Esophagus squamous epithelium (tissue), 5 donors: ENCODE measurements around the gene AVL9. TPM values are rescaled to one million over a fixed set of nuclear protein-coding genes. Genes with fewer than 3 reads are reported as not detected.
A peak's percentile ranks its signal among the peaks of the same experiment; 100 is the strongest.
"Not testable (repeated sequence)": the region's sequence is repeated elsewhere in the genome, so short reads cannot be mapped to it uniquely, and the experiment has no call there.

Experiments used
- DNase-seq: peaks from one replicate; lab custom pipeline; 2025; lab: John Stamatoyannopoulos, UW
- H3K27ac ChIP-seq, 4 donors: fragments of 200-600 bp; sonication (generic); one replicate each; pipeline ENCODE4 v1.5.1; 2016 to 2019; ENCODE audit warnings: mild to moderate bottlenecking in 1 of 4
- H3K27me3 ChIP-seq, 4 donors: fragments of 200-600 bp; sonication (generic); 1 replicate in 3 of 4; 2 replicates in 1 of 4; pipeline versions ENCODE4 v1.5.1 to v1.6.0; 2017 to 2021; ENCODE audit warnings: antibody characterized with exemption in 1 of 4
- H3K36me3 ChIP-seq, 3 donors: fragments of 200-600 bp; sonication (generic); one replicate each; pipeline ENCODE4 v1.5.1; 2016 to 2019
- H3K4me1 ChIP-seq, 3 donors: fragments of 200-600 bp; sonication (generic); one replicate each; pipeline ENCODE4 v1.5.1; 2017 to 2019
- H3K4me3 ChIP-seq, 4 donors: fragments of 200-600 bp; sonication (generic); 1 replicate in 3 of 4; 2 replicates in 1 of 4; pipeline ENCODE4 v1.5.1; 2016 to 2019; ENCODE audit warnings: mild to moderate bottlenecking in 2 of 4, moderate library complexity in 1 of 4
- H3K9me3 ChIP-seq, 3 donors: fragments of 200-600 bp; sonication (generic); one replicate each; pipeline ENCODE4 v1.5.1; 2016 to 2019
- POLR2A ChIP-seq, 4 donors: fragments of 450-650 bp; IDR thresholded peaks; one replicate each; pipeline ENCODE4 v1.6.1; 2017; ENCODE audit warnings: antibody characterized with exemption in 4 of 4, mild to moderate bottlenecking in 4 of 4, moderate library complexity in 3 of 4
- WGBS, 2 donors: methylation state at CpG; one replicate each; pipeline ENCODE4 v1.1.5; 2018; 5-methylcytosine and 5-hydroxymethylcytosine counted together
- intact Hi-C: fragments of 100-400 bp; cut with DNase I; formaldehyde crosslinking; loops from one replicate; pipeline ENCODE4 v1.15.0; 2022
- total RNA-seq, 4 donors: library from RNA; depleted of rRNA; stranded (reverse); fragments of >200 nt; gene quantifications; one replicate each; pipeline ENCODE4 v1.1.0, GENCODE V29; 2016
- TF ChIP-seq, protein P1 (sequence below), 6 experiments: fragments of 450-650 bp in 4 of 6; fragments of 200-600 bp in 2 of 6; sonication (generic) in 2 of 6; IDR thresholded peaks; one replicate each; pipeline ENCODE4 v1.5.1; 2016 to 2019; ENCODE audit warnings: antibody characterized with exemption in 6 of 6, mild to moderate bottlenecking in 4 of 6, moderate library complexity in 4 of 6
- donor health status: DM: yes; HTN: yes; CAD: no.

AVL9 gene
- total RNA-seq, 4 donors from 2014 or later, result 15.7 to 26.1 (median 21.6) TPM

DNA sequence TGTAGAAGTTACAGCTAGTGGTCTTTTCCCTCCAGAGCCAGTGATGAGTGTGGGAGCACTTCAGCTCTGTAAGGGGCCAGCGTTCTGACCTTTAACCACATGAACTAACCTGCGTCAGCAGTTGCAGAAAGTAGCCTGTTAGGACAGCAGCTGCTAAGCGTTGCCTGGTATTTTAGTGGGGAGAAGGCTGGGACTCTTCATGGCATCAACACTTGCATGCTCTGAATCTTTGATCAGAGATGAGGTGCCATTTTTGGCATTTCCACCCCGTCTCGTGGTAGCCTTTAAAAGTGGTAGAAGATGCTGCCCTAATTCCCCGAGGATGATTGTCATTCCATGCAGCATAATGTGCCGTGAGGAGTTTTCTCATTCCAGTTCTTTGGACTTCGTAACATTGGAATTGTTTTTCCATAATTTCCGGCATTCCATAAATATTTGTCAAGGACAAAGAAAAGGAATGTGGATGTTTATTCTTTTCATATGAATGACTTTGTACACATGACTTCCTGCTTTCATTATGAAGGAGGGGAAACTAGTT lies 92.2 kb downstream of the AVL9 start:
- Histone ChIP-seq H3K4me3 (no peak overlapping the region), H3K4me1 (peaks cover 0 to 21% (median 9%) of the 10 kb centered on the region in 3 donors), H3K27me3 (no peaks in the 10 kb centered on the region), H3K36me3 (peaks cover 0 to 64% (median 6%) of the 10 kb centered on the region in 3 donors), H3K27ac (peak overlapping the region; percentile 14 to 77 (median 46)), H3K9me3 (no peaks in the 10 kb centered on the region)
- intact Hi-C loops, result no loop called here
- DNase-seq, result no peak
- TF ChIP-seq POLR2A (IDR thresholded peaks at IDR 0.05), result no peak
- TF ChIP-seq, protein P1, sequence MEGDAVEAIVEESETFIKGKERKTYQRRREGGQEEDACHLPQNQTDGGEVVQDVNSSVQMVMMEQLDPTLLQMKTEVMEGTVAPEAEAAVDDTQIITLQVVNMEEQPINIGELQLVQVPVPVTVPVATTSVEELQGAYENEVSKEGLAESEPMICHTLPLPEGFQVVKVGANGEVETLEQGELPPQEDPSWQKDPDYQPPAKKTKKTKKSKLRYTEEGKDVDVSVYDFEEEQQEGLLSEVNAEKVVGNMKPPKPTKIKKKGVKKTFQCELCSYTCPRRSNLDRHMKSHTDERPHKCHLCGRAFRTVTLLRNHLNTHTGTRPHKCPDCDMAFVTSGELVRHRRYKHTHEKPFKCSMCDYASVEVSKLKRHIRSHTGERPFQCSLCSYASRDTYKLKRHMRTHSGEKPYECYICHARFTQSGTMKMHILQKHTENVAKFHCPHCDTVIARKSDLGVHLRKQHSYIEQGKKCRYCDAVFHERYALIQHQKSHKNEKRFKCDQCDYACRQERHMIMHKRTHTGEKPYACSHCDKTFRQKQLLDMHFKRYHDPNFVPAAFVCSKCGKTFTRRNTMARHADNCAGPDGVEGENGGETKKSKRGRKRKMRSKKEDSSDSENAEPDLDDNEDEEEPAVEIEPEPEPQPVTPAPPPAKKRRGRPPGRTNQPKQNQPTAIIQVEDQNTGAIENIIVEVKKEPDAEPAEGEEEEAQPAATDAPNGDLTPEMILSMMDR (IDR thresholded peaks at IDR 0.05), result no peak
- 51 to 63% methylated on average over 9 of the region's 9 CpGs for WGBS, 2 donors

DNA sequence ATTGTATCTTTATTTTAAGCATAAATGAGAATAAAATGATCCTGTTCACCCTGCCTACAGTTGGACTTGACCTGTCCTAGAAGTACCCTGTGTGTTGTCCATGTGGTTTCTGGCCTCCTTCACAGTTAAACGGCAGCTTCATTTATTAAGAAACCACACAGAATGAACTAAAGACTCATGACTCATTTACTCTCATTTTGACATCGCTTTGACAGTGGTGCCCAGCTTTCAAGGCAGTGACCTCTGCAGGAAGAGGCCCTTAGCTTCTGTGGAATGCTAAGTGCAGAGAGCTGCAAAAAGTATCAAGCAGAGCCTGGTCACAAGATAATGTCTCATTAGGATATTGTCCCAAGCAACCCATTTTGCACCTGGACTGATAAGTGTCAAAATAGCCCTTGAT lies 93.4 kb downstream of the AVL9 start:
- WGBS, 2 donors, result 22 to 45% methylated on average over 2 of the region's 2 CpGs
- intact Hi-C loops, result no loop called here
- H3K4me1 ChIP-seq, result peaks cover 0 to 21% (median 9%) of the 10 kb centered on the region in 3 donors
- no peaks in the 10 kb centered on the region for H3K9me3 ChIP-seq
- H3K4me3 ChIP-seq, result no peak overlapping the region
- no peak for TF ChIP-seq POLR2A (IDR thresholded peaks at IDR 0.05)
- TF ChIP-seq, protein P1 (IDR thresholded peaks at IDR 0.05), result no peak
- H3K27me3 ChIP-seq, result no peaks in the 10 kb centered on the region
- no peak for DNase-seq
- peaks cover 0 to 53% (median 0%) of the 10 kb centered on the region in 3 donors for H3K36me3 ChIP-seq
- peak overlapping the region in 2 of 4 donors; percentile 45 to 72 for H3K27ac ChIP-seq

DNA sequence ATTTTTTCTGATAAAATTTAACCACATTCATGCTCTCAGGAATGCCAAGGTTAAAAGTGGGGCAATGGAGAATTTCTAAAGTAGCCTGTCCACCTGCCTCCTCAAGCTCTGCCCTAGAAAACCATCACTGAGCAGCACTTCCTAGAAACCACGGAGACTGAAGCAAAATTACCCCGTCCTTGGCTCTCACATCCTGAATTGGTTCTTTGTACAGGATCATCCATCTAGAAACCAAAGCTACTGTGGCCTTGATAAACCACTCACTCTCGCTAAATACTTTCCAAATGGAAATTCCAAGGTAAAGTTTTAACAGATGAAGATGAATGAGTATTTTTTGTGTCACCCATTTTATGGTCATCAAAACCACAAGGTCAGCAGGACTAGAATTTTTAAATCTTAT lies 96.6 kb downstream of the AVL9 start:
- Histone ChIP-seq H3K9me3 (no peaks in the 10 kb centered on the region), H3K4me1 (peaks cover 0 to 12% (median 6%) of the 10 kb centered on the region in 3 donors), H3K27me3 (no peaks in the 10 kb centered on the region), H3K27ac (no peak overlapping the region), H3K4me3 (no peak overlapping the region), H3K36me3 (peaks cover 0 to 20% (median 0%) of the 10 kb centered on the region in 3 donors)
- 70 to 83% methylated on average over 3 of the region's 3 CpGs for WGBS, 2 donors
- TF ChIP-seq POLR2A (IDR thresholded peaks at IDR 0.05), result no peak
- TF ChIP-seq, protein P1 (IDR thresholded peaks at IDR 0.05), result no peak
- DNase-seq, result no peak
- intact Hi-C loops, result no loop called here

DNA sequence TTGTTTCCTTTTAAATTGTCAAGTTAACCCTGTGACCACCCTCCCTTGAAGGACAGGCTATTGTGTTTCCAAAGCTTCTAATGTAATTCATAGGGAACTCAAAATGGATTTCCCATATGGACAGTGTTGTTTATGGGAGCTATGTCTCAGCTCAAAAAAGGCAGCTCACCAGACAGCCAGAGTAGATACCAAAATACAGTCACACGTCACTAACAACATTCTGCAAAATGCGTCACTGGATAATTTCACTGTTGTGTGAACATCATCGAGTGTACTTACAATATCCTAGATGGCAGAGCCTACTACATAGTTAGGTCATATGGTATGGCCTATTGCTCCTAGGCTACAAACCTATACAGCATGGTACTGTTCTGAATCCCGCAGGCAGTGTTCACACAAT lies 97.4 kb downstream of the AVL9 start:
- TF ChIP-seq POLR2A (IDR thresholded peaks at IDR 0.05), result no peak
- TF ChIP-seq, protein P1 (IDR thresholded peaks at IDR 0.05), result no peak

DNA sequence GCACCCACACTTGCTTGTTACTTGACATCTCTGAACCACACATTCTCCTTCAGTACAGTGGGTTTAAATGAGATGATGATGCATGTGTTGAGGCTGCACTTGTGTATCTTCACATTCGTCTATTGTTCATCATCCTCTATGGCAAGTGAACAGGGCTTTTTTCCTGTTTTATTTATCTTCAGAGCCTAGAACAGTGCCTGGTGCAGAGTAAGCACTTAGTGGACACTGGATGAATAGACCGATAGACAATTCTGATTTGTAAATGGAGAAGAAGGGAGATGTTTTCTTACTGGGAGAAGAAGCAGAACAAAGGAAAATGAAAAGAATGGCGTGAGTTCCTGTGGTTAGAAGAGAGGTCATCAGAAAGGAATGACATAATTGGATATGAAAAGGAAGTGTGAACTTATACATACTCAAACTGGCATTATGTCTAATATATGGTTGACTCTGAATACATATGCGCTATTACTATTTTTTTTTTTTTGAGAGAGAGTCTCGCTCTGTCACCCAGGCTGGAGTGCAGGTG lies 99.7 kb downstream of the AVL9 start:
- intact Hi-C loops, result no loop called here
- H3K36me3 ChIP-seq, result no peaks in the 10 kb centered on the region
- no peaks in the 10 kb centered on the region for H3K9me3 ChIP-seq
- DNase-seq, result no peak
- 91 to 93% methylated on average over 5 of the region's 5 CpGs for WGBS, 2 donors
- H3K4me3 ChIP-seq, result no peak overlapping the region
- no peaks in the 10 kb centered on the region for H3K4me1 ChIP-seq
- no peak for TF ChIP-seq POLR2A (IDR thresholded peaks at IDR 0.05)
- TF ChIP-seq, protein P1 (IDR thresholded peaks at IDR 0.05), result no peak
- no peaks in the 10 kb centered on the region for H3K27me3 ChIP-seq
- no peak overlapping the region for H3K27ac ChIP-seq

More for the DNA sequence above, 97.4 kb downstream of the AVL9 start:
- WGBS, 2 donors, result 94 to 98% methylated on average over 4 of the region's 4 CpGs
- DNase-seq, result no peak
- intact Hi-C loops, result no loop called here
- Histone ChIP-seq H3K27ac (no peak overlapping the region), H3K4me1 (peaks cover 0 to 5% (median under 1%) of the 10 kb centered on the region in 3 donors), H3K36me3 (peaks cover 0 to 12% (median 0%) of the 10 kb centered on the region in 3 donors), H3K4me3 (no peak overlapping the region), H3K27me3 (no peaks in the 10 kb centered on the region), H3K9me3 (no peaks in the 10 kb centered on the region)

DNA sequence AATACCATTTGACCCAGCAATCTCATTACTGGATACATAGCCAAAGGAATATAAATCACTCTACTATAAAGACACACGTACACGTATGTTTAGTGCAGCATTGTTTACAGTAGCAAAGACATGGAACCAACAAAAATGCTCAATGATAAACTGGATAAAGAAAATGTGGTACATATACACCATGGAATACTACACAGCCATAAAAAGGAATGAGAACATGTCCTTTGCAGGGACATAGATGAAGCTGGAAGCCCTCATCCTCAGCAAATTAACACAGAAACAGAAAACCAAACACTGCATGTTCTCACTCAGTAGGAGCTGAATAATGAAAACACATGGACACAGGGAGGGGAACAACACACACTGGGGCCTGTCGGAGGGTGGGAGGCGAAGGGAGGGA lies 105.9 kb downstream of the AVL9 start:
- DNase-seq, H3K27ac ChIP-seq, H3K4me1 ChIP-seq, H3K4me3 ChIP-seq, H3K36me3 ChIP-seq, intact Hi-C loops, H3K9me3 ChIP-seq, H3K27me3 ChIP-seq: not testable (repeated sequence)
- WGBS, 2 donors, result 96 to 98% methylated on average over 4 of the region's 4 CpGs
